Thoracic aorta (tissue), 2 donors: ENCODE data around the gene PTPN2. TPM values are rescaled to one million over a fixed set of nuclear protein-coding genes. Genes with fewer than 3 reads are reported as not detected.

Experiments used
- ATAC-seq: fragments of 150-250 bp; one replicate; pipeline ENCODE4 v1.8.0; 2017; ENCODE audit warnings: low read depth; ENCODE audit not compliant: insufficient number of reproducible peaks, low FRiP score
- DNase-seq: peaks from one replicate; pipeline ENCODE4 v3.0.0-alpha.2; 2020; ENCODE audit warnings: low spot score
- H3K27ac ChIP-seq, 2 donors: fragments of 200-600 bp; sonication (generic); 1 replicate in 1 of 2; 2 replicates in 1 of 2; pipeline ENCODE4 v1.5.1; 2016; ENCODE audit warnings: mild to moderate bottlenecking in 2 of 2, moderate library complexity in 2 of 2
- H3K27me3 ChIP-seq: fragments of 200-600 bp; sonication (generic); replicated peaks from 2 replicates; pipeline ENCODE4 v1.6.0; 2016; ENCODE audit warnings: mild to moderate bottlenecking; ENCODE audit not compliant: insufficient read depth
- H3K36me3 ChIP-seq: fragments of 200-600 bp; sonication (generic); one replicate; pipeline ENCODE4 v1.5.1; 2016
- H3K4me1 ChIP-seq, 2 donors: fragments of 200-600 bp; sonication (generic); 1 replicate in 1 of 2; 2 replicates in 1 of 2; pipeline versions ENCODE4 v1.5.1 to v1.6.0; 2016; ENCODE audit warnings: low read depth in 2 of 2, mild to moderate bottlenecking in 1 of 2; ENCODE audit not compliant: control insufficient read depth in 1 of 2
- H3K4me3 ChIP-seq: fragments of 200-600 bp; sonication (generic); 2 replicates; pipeline ENCODE4 v1.5.1; 2016; ENCODE audit warnings: mild to moderate bottlenecking
- H3K9me3 ChIP-seq: fragments of 200-600 bp; sonication (generic); 2 replicates; pipeline ENCODE4 v1.5.1; 2016
- total RNA-seq, 2 donors: library from RNA; depleted of rRNA; stranded (reverse); fragments of >200 nt; gene quantifications; one replicate each; pipeline versions ENCODE4 v1.1.0 to v1.2.3, GENCODE V29; 2016
- TF ChIP-seq, protein P1 (sequence below): fragments of 200-600 bp; sonication (generic); IDR thresholded peaks from one replicate; pipeline ENCODE4 v1.5.1; 2019; ENCODE audit warnings: antibody characterized with exemption

The PTPN2 gene
- total RNA-seq, 2 donors from 2014 or later = 29.4 to 62.8 TPM

DNA sequence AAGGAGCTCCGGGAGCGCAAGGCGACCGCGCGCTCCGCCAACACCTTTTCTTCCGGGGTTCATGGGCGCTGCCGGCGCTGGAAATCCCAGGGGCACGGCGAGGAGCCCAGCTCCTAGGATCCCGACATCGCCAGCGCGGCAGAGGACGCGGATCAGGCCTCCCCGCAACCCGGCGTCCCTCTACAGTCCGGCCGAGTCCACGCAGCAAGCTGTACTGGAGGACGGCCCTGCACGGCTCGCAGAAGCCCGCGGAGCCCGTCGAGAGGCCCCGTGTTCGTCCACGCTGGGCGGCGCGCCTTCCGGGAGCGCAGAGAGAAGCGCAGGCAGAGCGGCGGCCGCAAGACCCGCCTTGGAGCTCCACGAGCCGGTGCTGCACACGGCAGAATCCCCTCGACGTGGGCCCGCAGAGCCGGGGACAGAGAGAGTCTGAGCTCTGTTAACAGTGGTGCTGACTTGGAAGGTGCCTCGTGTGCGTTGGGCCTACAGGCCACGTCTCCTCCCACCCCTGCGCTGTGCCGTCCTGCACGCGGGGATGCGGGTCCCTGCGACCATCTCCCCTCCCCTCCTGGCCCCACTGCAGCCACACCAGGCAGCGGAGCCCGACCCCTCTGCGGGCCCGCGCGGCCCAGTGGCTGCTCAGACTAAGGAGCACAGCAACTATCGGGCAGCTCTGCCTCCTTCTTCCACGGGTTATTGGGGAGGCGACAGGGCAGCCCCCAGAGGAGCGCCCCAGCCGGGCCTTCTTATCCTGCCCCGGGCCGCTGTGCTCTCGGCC, 28.1 kb upstream of the PTPN2 start:
- Histone ChIP-seq H3K27me3 (no peaks in the 10 kb centered on the region), H3K36me3 (no peaks in the 10 kb centered on the region), H3K4me1 (peaks cover 8 to 17% of the 10 kb centered on the region in 2 donors), H3K9me3 (no peaks in the 10 kb centered on the region), H3K27ac (no peak overlapping the region), H3K4me3 (peak overlapping the region; percentile 63)
- DNase-seq = no peak
- ATAC-seq = no peak
- TF ChIP-seq, protein P1, sequence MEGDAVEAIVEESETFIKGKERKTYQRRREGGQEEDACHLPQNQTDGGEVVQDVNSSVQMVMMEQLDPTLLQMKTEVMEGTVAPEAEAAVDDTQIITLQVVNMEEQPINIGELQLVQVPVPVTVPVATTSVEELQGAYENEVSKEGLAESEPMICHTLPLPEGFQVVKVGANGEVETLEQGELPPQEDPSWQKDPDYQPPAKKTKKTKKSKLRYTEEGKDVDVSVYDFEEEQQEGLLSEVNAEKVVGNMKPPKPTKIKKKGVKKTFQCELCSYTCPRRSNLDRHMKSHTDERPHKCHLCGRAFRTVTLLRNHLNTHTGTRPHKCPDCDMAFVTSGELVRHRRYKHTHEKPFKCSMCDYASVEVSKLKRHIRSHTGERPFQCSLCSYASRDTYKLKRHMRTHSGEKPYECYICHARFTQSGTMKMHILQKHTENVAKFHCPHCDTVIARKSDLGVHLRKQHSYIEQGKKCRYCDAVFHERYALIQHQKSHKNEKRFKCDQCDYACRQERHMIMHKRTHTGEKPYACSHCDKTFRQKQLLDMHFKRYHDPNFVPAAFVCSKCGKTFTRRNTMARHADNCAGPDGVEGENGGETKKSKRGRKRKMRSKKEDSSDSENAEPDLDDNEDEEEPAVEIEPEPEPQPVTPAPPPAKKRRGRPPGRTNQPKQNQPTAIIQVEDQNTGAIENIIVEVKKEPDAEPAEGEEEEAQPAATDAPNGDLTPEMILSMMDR = no peak

DNA sequence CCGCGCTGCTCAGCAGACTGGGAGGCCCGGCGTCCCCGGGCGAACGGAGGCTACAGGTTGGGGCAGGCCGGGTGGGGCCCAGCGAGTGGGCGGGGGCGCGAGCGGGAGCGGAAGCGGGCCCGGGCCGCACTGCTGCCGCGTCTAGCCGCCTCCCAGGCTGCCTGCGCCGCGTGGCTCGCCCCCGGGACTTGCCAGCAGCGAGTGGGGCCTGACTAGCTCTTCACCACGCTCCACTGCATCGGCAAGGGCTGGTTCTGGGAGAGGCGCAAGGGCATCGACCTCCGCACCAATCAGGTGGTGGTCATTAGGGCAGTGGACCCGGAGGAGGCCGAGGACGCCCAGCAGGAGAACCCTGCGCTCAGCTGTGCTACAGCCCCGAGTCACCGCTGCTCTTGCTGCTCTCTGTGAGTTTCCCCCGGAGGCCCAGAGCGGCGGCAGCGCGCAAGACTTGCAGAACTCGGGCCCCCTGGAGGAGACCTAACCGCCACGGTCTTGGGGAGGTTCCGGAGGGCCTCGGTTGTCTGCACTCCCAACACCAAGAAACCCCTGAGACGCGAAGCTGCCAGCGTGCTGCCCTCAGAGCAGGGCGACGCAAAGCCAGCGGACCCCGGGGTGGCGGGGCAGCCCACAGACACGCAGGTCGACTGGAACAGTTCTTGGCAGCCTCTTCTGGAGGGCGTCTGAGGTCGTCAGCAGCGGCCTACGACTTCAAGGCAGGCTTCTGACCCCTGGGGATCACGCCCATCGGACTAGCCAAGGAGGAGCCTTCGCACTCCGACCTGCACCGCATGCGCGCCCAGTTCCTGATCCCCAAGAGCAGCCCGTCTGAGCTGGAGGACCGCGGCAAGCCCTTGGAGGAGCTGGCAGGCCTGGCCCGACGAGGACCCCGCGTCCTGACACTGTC, 27.2 kb upstream of the PTPN2 start:
- TF ChIP-seq, protein P1 = no peak
- no peaks in the 10 kb centered on the region for H3K27me3 ChIP-seq
- H3K4me3 ChIP-seq = peak overlapping the region; percentile 63
- peaks cover 9 to 25% of the 10 kb centered on the region in 2 donors for H3K4me1 ChIP-seq
- DNase-seq = no peak
- no peak overlapping the region for H3K27ac ChIP-seq
- ATAC-seq = no peak
- no peaks in the 10 kb centered on the region for H3K9me3 ChIP-seq
- H3K36me3 ChIP-seq = no peaks in the 10 kb centered on the region

DNA sequence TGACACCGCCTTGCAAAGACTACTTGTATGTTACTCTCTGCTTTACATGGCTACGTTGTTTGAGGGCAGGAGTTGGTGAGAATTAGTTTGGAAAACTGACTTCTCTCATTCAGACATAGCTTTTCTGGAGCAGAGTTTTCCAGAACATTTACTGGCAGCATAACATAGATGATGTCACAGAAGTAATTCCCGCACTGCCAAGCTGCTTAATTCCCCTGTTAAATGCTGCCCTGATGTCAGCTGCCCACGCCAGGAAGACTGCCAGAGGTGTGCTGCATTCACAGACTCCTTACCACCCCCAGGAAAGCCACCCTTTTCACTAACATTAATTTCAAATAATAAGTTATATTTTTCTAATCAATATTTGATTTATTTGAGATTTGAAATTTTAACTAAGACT, 24.7 kb upstream of the PTPN2 start:
- H3K4me3 ChIP-seq = no peak overlapping the region
- ATAC-seq (no peak), DNase-seq (no peak)
- no peaks in the 10 kb centered on the region for H3K9me3 ChIP-seq
- H3K4me1 ChIP-seq = peaks cover 9 to 25% of the 10 kb centered on the region in 2 donors
- H3K36me3 ChIP-seq = no peaks in the 10 kb centered on the region
- H3K27ac ChIP-seq = no peak overlapping the region
- H3K27me3 ChIP-seq = no peaks in the 10 kb centered on the region
- TF ChIP-seq, protein P1 = no peak

DNA sequence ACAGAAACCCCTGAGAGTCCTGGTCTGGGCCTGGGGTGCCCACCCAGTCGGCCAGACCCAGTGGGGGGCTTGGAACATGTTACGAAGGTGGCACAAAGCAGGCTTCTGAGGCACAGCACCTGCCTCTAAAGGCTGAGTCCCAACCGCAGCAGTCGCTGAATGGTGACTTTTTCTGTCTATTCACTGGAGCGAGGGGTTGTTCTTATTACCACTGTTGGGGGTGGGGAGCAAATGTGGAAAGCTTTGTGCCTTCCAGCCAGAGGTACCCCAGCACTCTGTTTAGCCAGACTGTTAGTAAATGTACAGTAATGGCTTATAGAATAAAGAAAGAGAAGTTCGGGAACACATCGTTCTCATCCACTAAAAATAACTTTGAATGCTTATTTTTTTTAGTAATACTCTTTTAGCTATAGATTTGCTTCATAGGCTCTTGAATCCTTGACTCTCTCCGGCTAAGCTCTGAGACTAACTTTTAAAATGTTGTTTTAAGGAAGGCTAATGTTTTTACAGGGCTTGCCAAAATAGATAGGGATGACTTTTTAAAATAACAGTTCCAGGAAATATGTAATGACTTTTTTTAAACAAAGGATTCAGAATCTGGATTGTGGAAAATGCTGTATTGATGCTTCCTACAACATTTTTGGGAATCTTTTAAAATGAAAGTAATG, 23.4 kb upstream of the PTPN2 start:
- peak; percentile 19 for ATAC-seq
- Histone ChIP-seq H3K9me3 (no peaks in the 10 kb centered on the region), H3K27ac (peak overlapping the region; percentile 4 to 19), H3K4me3 (peak overlapping the region; percentile 49), H3K36me3 (no peaks in the 10 kb centered on the region), H3K4me1 (peaks cover 9 to 25% of the 10 kb centered on the region in 2 donors), H3K27me3 (no peaks in the 10 kb centered on the region)
- DNase-seq = no peak
- TF ChIP-seq, protein P1 = no peak
